Measurements from ENCODE around the gene CGB3.

CGB3 gene

DNA sequence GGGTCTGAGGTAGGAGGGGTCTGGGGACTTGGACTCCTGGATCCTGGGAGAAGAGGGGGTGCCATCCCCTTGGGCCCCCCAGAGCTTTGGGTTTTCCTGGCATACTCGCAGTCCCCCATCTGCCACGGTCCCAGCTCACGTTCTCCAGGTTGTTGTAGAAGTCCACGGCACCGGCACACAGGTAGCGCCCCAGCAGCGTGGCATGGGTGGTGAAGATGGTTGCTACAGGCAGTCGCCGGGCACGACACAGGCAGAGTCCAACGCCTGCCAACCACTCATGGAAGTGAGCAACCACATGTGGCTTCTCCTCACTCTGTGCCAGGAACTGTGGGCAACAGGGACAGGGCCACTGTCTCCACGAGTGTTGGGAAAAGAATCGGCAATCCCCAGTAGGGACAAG lies 38.4 kb downstream of the CGB3 start:
- no peak for DNase-seq

DNA sequence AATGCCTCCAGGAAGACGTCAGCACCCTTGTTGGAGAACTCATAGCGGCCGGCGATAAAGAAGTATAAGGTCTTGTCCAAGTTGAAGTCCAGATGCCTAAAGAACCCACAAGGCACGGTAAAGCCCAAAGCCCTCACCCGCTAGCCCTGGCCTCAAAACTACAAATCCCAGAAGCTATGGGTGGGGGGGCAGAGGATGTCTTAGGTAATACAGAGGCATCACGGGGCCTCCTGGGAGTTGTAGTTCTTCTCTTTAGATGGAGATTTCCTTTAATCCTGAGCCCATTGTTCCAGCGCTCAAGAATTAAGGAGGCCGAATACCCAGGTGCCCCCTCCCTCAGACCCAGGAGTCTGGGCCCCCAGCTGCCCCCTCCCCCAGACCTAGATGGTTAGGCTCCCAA lies 41.9 kb downstream of the CGB3 start:
- DNase-seq: no peak

DNA sequence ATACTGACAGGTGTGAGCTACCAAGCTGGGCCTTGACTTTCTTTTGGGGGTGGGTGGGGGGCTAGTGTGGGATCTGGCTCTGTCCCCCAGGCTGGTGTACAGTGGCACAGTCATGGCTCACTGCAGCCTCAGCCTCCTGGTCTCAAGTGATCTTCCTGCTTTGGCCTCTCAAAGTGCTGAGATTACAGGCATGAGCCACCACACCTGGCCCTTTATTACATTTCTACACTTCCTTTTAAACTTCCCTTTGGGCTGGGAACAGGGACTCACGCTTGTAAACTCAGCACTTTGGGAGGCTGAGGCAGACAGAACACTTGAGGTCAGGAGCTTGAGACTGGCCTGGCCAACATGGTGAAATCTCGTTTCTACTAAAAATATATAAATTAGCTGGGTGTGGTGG lies 47.1 kb downstream of the CGB3 start:
- no peak for DNase-seq

DNA sequence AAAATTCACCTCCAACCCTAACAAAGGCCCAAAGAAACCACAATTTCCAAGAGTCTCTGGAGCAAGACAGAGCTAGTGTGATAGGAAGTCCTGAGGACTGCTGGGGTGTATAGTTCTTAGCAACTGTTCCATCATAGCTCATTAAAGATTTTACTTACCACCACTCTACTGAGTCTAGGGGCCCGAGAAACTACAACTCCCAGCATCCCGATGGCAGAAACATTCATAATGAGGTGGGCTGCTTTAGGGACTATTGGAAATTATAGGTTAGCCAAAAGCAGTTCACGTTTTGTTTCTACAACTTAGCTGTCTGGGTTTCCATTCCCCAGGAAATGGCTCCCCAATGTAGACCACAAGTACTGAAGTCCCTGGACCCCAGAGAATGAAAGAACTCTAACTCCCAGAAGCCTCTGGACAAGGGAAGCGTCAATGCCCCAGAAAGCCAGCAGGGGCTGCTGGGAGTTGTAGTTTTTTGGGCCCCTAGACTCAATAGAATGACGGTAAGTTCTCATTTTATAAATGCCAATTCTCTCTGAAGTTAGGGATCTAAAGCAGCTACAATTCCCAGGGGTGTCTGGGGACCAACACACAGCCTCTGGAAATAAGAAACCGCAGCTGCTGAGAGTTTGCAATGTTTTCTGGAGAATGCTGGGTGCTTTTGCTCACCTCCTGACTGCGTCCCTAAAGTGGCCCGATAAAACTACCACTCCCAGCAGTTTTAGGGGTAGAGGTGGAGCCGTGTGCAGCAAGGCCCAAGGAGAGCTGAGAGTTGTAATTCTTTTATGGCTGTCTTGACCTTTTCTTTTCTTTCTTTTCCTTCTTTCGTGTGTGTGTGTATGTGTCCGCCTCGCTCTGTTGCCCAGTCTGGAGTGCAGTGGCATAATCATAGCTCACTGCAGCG lies 47.9 kb downstream of the CGB3 start:
- no peak for DNase-seq

Measured in inflammatory macrophage treated with lipopolysaccharide for 4 hours (primary cell).